HepG2 (cell line): ENCODE results near the gene EMILIN1. TPM values are rescaled to one million over a fixed set of nuclear protein-coding genes. Genes with fewer than 3 reads are reported as not detected.

Experiments
- ATRX ChIP-seq: sonication (generic); formaldehyde crosslinking; IDR thresholded peaks from 2 replicates; pipeline ENCODE4 v1.4.0; 2020; ENCODE audit warnings: missing genetic modification reagents, borderline replicate concordance
- MIER2 ChIP-seq: IDR thresholded peaks from 2 replicates; pipeline ENCODE4 v1.6.1; 2016; ENCODE audit warnings: missing biosample characterization, missing genetic modification reagents
- NAIF1 ChIP-seq: sonication (generic); formaldehyde crosslinking; IDR thresholded peaks from 2 replicates; pipeline ENCODE4 v1.5.0; 2020; ENCODE audit warnings: mild to moderate bottlenecking, missing genetic modification reagents, borderline replicate concordance
- NFKB2 ChIP-seq: sonication (generic); formaldehyde crosslinking; IDR thresholded peaks from 2 replicates; pipeline ENCODE4 v1.4.0; 2020; ENCODE audit warnings: missing genetic modification reagents, borderline replicate concordance
- NFKBIZ ChIP-seq: IDR thresholded peaks from 2 replicates; pipeline ENCODE4 v1.6.1; 2018; ENCODE audit warnings: missing genetic modification reagents, missing compliant biosample characterization
- RXRA ChIP-seq: sonication (generic); formaldehyde crosslinking; IDR thresholded peaks from 2 replicates; pipeline ENCODE4 v1.5.1; 2020; ENCODE audit warnings: missing genetic modification reagents
- SP4 ChIP-seq: sonication (generic); formaldehyde crosslinking; IDR thresholded peaks from 2 replicates; pipeline ENCODE4 v1.8.1; 2023; ENCODE audit warnings: mild to moderate bottlenecking, missing genetic modification reagents
- SPEN ChIP-seq: sonication (generic); formaldehyde crosslinking; IDR thresholded peaks from 2 replicates; pipeline ENCODE4 v1.5.1; 2020; ENCODE audit warnings: low read depth, mild to moderate bottlenecking, missing genetic modification reagents
- TOPORS ChIP-seq: sonication (generic); formaldehyde crosslinking; IDR thresholded peaks from 2 replicates; pipeline ENCODE4 v1.8.0; 2023; ENCODE audit warnings: mild to moderate bottlenecking, missing genetic modification reagents
- TP53 ChIP-seq: sonication (generic); formaldehyde crosslinking; conservative IDR thresholded peaks from 2 replicates; pipeline ENCODE4 v1.4.0; 2020; ENCODE audit warnings: missing genetic modification reagents
- ZNF101 ChIP-seq: sonication (generic); formaldehyde crosslinking; IDR thresholded peaks from 2 replicates; pipeline ENCODE4 v1.4.0; 2020; ENCODE audit warnings: mild to moderate bottlenecking, low read depth, missing genetic modification reagents, borderline replicate concordance
- ZNF296 ChIP-seq: sonication (generic); formaldehyde crosslinking; conservative IDR thresholded peaks from 2 replicates; pipeline ENCODE4 v1.5.0; 2020; ENCODE audit warnings: mild to moderate bottlenecking, missing genetic modification reagents
- ZNF33B ChIP-seq: sonication (generic); formaldehyde crosslinking; IDR thresholded peaks from 2 replicates; pipeline ENCODE4 v1.5.1; 2020; ENCODE audit warnings: mild to moderate bottlenecking, missing genetic modification reagents
- ZNF383 ChIP-seq: sonication (generic); formaldehyde crosslinking; IDR thresholded peaks from 2 replicates; pipeline ENCODE4 v1.4.0; 2020; ENCODE audit warnings: missing genetic modification reagents, mild to moderate bottlenecking, borderline replicate concordance
- ZNF589 ChIP-seq: sonication (generic); formaldehyde crosslinking; conservative IDR thresholded peaks from 2 replicates; pipeline ENCODE4 v1.8.0; 2022; ENCODE audit warnings: mild to moderate bottlenecking, moderate library complexity, missing genetic modification reagents
- polyA plus RNA-seq, 8 experiments: library from polyadenylated mRNA; depleted of rRNA in 3 of 8; stranded (reverse) in 7 of 8; unstranded in 1 of 8; fragments of >200 nt; fragmentation: Illumina TruSeq in 4 of 8; extraction: Trizol in 4 of 8; gene quantifications; 2 replicates each; pipeline versions ENCODE4 v1.2.1 to v1.2.3, GENCODE V29; 2011 to 2016; ENCODE audit warnings: low read depth in 4 of 8, missing spikeins in 1 of 8, mixed read lengths in 1 of 8; ENCODE audit not compliant: insufficient read depth in 1 of 8
- total RNA-seq, 5 experiments: library from RNA; depleted of rRNA; stranded (reverse); fragments of >200 nt; fragmentation: Illumina TruSeq; extraction: Trizol; gene quantifications; 2 replicates each; pipeline ENCODE4 v1.2.3, GENCODE V29; 2016; ENCODE audit warnings: low read depth in 1 of 5
- TF ChIP-seq, protein P1 (sequence below): sonication (generic); formaldehyde crosslinking; IDR thresholded peaks from 2 replicates; pipeline ENCODE4 v1.5.0; 2020; ENCODE audit warnings: mild to moderate bottlenecking, missing genetic modification reagents
- TF ChIP-seq, protein P2 (sequence below): sonication (generic); formaldehyde crosslinking; IDR thresholded peaks from 2 replicates; pipeline ENCODE4 v1.5.1; 2020; ENCODE audit warnings: missing genetic modification reagents, mild to moderate bottlenecking, borderline replicate concordance
- TF ChIP-seq, protein P3 (sequence below): sonication (generic); formaldehyde crosslinking; IDR thresholded peaks from 2 replicates; pipeline ENCODE4 v1.8.1; 2022; ENCODE audit warnings: mild to moderate bottlenecking, missing genetic modification reagents
- TF ChIP-seq, protein P4 (sequence below): sonication (generic); formaldehyde crosslinking; IDR thresholded peaks from 2 replicates; pipeline ENCODE4 v1.4.0; 2020; ENCODE audit warnings: missing genetic modification reagents

The EMILIN1 gene
- total and polyA plus RNA-seq, 2 of the 13 experiments (the other 11 are each of a cell fraction or from before 2014, with no cell fraction given): 8.1 to 9.7 TPM

DNA sequence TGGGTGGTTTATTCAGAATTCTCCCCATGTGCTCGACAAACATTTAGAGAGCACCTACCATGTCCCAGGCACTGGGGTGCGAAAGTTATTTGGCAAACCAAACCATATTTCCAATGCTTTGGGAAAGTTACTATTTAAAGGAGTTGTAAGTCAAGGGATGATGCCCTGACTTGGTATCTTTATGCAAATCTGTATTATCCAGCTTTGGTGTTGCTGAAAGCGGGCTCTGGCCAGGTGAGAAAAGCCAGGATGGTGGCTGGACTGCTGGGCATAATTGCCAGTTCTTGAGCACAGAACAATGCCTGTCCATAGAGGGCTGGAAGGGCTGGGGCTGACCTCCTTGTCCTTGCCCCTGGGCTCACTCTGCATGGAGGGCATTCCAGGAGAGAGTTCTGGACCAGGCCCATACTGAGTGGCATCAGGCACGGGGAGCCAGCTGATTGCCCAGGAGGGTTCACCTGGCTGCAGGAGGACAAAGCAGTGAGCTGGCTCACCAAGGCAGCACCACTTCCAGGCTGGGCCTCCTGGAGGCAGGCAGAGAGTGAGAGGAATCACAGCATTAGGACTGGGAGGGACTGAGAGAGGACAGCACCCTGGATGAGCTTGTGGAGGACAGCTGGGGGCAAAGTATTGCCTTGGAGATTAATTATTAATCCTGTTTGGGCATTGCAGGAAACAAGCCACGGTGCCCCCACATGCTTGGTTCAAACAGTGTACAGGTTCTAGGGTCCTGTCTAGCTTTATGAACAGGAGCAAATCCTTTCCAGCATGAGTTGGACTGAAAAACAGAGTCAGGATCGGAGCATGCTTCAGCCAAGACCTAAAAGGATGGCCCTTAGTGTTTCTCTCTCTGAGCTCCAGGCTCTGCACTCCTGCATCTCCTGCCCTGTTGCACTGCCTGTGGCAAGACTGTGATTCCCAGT, 15.3 kb downstream of the EMILIN1 start (continued):
- TF ChIP-seq, protein P1, sequence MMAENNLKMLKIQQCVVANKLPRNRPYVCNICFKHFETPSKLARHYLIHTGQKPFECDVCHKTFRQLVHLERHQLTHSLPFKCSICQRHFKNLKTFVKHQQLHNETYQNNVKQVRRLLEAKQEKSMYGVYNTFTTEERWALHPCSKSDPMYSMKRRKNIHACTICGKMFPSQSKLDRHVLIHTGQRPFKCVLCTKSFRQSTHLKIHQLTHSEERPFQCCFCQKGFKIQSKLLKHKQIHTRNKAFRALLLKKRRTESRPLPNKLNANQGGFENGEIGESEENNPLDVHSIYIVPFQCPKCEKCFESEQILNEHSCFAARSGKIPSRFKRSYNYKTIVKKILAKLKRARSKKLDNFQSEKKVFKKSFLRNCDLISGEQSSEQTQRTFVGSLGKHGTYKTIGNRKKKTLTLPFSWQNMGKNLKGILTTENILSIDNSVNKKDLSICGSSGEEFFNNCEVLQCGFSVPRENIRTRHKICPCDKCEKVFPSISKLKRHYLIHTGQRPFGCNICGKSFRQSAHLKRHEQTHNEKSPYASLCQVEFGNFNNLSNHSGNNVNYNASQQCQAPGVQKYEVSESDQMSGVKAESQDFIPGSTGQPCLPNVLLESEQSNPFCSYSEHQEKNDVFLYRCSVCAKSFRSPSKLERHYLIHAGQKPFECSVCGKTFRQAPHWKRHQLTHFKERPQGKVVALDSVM: peak; percentile 97
- peak; percentile 44; the same call in 1 of the 2 replicates for TF ChIP-seq ZNF589 (CRISPR knock-in tag)
- TF ChIP-seq ZNF383 (CRISPR knock-in tag): 0 out of 2 replicates have a peak, but pooled peaks have one; percentile 65
- TF ChIP-seq, protein P2, sequence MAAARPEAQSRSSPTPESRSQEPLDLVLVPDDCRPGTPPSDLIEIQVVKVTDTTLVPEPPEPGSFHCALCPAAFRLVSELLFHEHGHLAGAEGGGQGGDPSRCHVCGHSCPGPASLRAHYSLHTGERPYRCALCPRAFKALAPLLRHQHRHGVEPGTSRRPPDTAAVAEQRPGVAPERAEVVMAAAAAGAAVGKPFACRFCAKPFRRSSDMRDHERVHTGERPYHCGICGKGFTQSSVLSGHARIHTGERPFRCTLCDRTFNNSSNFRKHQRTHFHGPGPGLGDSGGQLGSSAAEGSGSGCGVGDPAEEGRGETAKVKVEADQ (CRISPR knock-in tag): peak; percentile 59; the same call in 1 of the 2 replicates
- TF ChIP-seq NFKBIZ (CRISPR knock-in tag): peak; percentile 71; the same call in 1 of the 2 replicates
- no peak for TF ChIP-seq ZNF101 (CRISPR knock-in tag)
- TF ChIP-seq, protein P3, sequence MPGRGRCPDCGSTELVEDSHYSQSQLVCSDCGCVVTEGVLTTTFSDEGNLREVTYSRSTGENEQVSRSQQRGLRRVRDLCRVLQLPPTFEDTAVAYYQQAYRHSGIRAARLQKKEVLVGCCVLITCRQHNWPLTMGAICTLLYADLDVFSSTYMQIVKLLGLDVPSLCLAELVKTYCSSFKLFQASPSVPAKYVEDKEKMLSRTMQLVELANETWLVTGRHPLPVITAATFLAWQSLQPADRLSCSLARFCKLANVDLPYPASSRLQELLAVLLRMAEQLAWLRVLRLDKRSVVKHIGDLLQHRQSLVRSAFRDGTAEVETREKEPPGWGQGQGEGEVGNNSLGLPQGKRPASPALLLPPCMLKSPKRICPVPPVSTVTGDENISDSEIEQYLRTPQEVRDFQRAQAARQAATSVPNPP: peak; percentile 26; the same call in 1 of the 2 replicates
- no peak; the same call in 1 of the 2 replicates for TF ChIP-seq NFKB2
- TF ChIP-seq ATRX: no peak
- TF ChIP-seq TP53 (CRISPR knock-in tag): no peak
- peak; percentile 74; the same call in 1 of the 2 replicates for TF ChIP-seq RXRA
- TF ChIP-seq SPEN (CRISPR knock-in tag): peak; percentile 80
- TF ChIP-seq ZNF296 (CRISPR knock-in tag): peak; percentile 69; the same call in 1 of the 2 replicates
- TF ChIP-seq TOPORS (CRISPR knock-in tag): no peak
- TF ChIP-seq, protein P4, sequence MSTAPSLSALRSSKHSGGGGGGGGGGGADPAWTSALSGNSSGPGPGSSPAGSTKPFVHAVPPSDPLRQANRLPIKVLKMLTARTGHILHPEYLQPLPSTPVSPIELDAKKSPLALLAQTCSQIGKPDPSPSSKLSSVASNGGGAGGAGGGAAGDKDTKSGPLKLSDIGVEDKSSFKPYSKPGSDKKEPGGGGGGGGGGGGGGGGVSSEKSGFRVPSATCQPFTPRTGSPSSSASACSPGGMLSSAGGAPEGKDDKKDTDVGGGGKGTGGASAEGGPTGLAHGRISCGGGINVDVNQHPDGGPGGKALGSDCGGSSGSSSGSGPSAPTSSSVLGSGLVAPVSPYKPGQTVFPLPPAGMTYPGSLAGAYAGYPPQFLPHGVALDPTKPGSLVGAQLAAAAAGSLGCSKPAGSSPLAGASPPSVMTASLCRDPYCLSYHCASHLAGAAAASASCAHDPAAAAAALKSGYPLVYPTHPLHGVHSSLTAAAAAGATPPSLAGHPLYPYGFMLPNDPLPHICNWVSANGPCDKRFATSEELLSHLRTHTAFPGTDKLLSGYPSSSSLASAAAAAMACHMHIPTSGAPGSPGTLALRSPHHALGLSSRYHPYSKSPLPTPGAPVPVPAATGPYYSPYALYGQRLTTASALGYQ: peak; percentile 56; the same call in 1 of the 2 replicates
- TF ChIP-seq MIER2 (CRISPR knock-in tag): 0 out of 2 replicates have a peak, but pooled peaks have one; percentile 9
- peak; percentile 78 for TF ChIP-seq SP4 (CRISPR knock-in tag)
- no peak for TF ChIP-seq NAIF1 (CRISPR knock-in tag)
- peak; percentile 30; the same call in 1 of the 2 replicates for TF ChIP-seq ZNF33B
